ENCODE results near the gene MKRN1.
"Not testable (repeated sequence)": the region's sequence is repeated elsewhere in the genome, so short reads cannot be mapped to it uniquely, and the experiment has no call there.

GRCh38 chr7:140418156-140418472, 61.2 kb downstream of the MKRN1 start:
- TF ChIP-seq CTCF (IDR thresholded peaks at IDR 0.05); ZFX (IDR thresholded peaks at IDR 0.05; ENCODE audit: borderline replicate concordance): not testable (repeated sequence)

Data from 22Rv1 (cell line).